ENCODE data around the gene GADD45G.

Gene GADD45G

GRCh38 chr9:89610391-89610925, 5.6 kb downstream of the GADD45G start:
- DNase-seq: no peak

- no peak for DNase-seq
Observed at GRCh38 chr9:89611425-89611824, 6.6 kb downstream of the GADD45G start.

- DNase-seq: no peak
Observed at GRCh38 chr9:89612566-89613278, 7.9 kb downstream of the GADD45G start.

GRCh38 chr9:89613912-89614892, 9.4 kb downstream of the GADD45G start:
- no peak for DNase-seq

- no peak for DNase-seq
Observed at GRCh38 chr9:89615661-89616060, 10.8 kb downstream of the GADD45G start.

- DNase-seq: no peak
Observed at GRCh38 chr9:89616411-89616810, 11.6 kb downstream of the GADD45G start.

- DNase-seq: no peak
Observed at GRCh38 chr9:89617978-89618377, 13.2 kb downstream of the GADD45G start.

GRCh38 chr9:89619019-89619418, 14.2 kb downstream of the GADD45G start:
- DNase-seq: no peak

GRCh38 chr9:89619424-89620138, 14.8 kb downstream of the GADD45G start:
- no peak for DNase-seq

GRCh38 chr9:89621031-89621430, 16.2 kb downstream of the GADD45G start:
- DNase-seq: no peak

GRCh38 chr9:89621676-89622075, 16.9 kb downstream of the GADD45G start:
- DNase-seq: no peak

- no peak for DNase-seq
Observed at GRCh38 chr9:89622933-89623861, 18.4 kb downstream of the GADD45G start.

GRCh38 chr9:89623925-89624420, 19.2 kb downstream of the GADD45G start:
- DNase-seq: no peak

- no peak for DNase-seq
Observed at GRCh38 chr9:89625721-89626687, 21.2 kb downstream of the GADD45G start.

- no peak for DNase-seq
Observed at GRCh38 chr9:89626741-89627265, 22.0 kb downstream of the GADD45G start.

- no peak for DNase-seq
Observed at GRCh38 chr9:89628601-89629000, 23.8 kb downstream of the GADD45G start.

GRCh38 chr9:89629081-89629976, 24.5 kb downstream of the GADD45G start:
- no peak for DNase-seq

- DNase-seq: no peak
Observed at GRCh38 chr9:89630508-89630907, 25.7 kb downstream of the GADD45G start.

GRCh38 chr9:89631384-89631783, 26.6 kb downstream of the GADD45G start:
- no peak for DNase-seq

Measured in OCI-M1 (cell line).